SK-N-SH treated with all-trans-retinoic acid at 6 μM for 48 hours (cell line): Measurements from ENCODE around the gene FHIT.

ENCODE experiments used
- ATAC-seq: fragments of 200-7000 bp; cut with Tn5 transposase; 3 replicates; pipeline ENCODE4 v1.9.1; 2020; ENCODE audit warnings: mild to moderate bottlenecking, moderate library complexity
- ARNTL ChIP-seq: fragments of 450-650 bp; formaldehyde crosslinking; IDR thresholded peaks from 2 replicates; pipeline ENCODE4 v1.5.0; 2020; ENCODE audit warnings: low read depth, mild to moderate bottlenecking, moderate library complexity, borderline replicate concordance
- BACH2 ChIP-seq: fragments of 250-450 bp; sonication (Bioruptor Pico); IDR thresholded peaks from 2 replicates; pipeline ENCODE4 v1.9.0; 2021; ENCODE audit warnings: mild to moderate bottlenecking, borderline replicate concordance
- CSDC2 ChIP-seq: fragments of 250-450 bp; sonication (Bioruptor Pico); IDR thresholded peaks from 2 replicates; pipeline ENCODE4 v1.5.0; 2020; ENCODE audit warnings: mild to moderate bottlenecking, moderate library complexity
- ESRRG ChIP-seq: fragments of 250-450 bp; sonication (Bioruptor Pico); IDR thresholded peaks from 2 replicates; pipeline ENCODE4 v1.6.1; 2021; ENCODE audit warnings: mild to moderate bottlenecking
- GLIS3 ChIP-seq: fragments of 250-450 bp; sonication (Bioruptor Pico); IDR thresholded peaks from 2 replicates; pipeline ENCODE4 v1.5.0; 2020; ENCODE audit warnings: mild to moderate bottlenecking, moderate library complexity
- ISL1 ChIP-seq: fragments of 250-450 bp; sonication (Bioruptor Pico); IDR thresholded peaks from 2 replicates; pipeline ENCODE4 v2.1.2; 2022; ENCODE audit warnings: mild to moderate bottlenecking, moderate library complexity
- OSR1 ChIP-seq: fragments of 250-450 bp; sonication (Bioruptor Pico); IDR thresholded peaks from 2 replicates; pipeline ENCODE4 v1.8.0; 2022; ENCODE audit warnings: moderate library complexity, mild to moderate bottlenecking, inconsistent platforms
- PPARA ChIP-seq: fragments of 250-450 bp; sonication (Bioruptor Pico); IDR thresholded peaks from 2 replicates; pipeline ENCODE4 v1.5.0; 2020; ENCODE audit warnings: mild to moderate bottlenecking, borderline replicate concordance
- RARB ChIP-seq: fragments of 250-450 bp; sonication (Bioruptor Pico); IDR thresholded peaks from 2 replicates; pipeline ENCODE4 v1.8.0; 2021; ENCODE audit warnings: mild to moderate bottlenecking, moderate library complexity
- SNAI2 ChIP-seq: fragments of 250-450 bp; sonication (Bioruptor Pico); IDR thresholded peaks from 2 replicates; pipeline ENCODE4 v1.5.0; 2020; ENCODE audit warnings: mild to moderate bottlenecking, moderate library complexity
- TCF4 ChIP-seq: fragments of 250-450 bp; sonication (Bioruptor Pico); IDR thresholded peaks from 2 replicates; pipeline ENCODE4 v1.8.0; 2021; ENCODE audit warnings: mild to moderate bottlenecking, moderate library complexity, borderline replicate concordance
- TOX ChIP-seq: fragments of 250-450 bp; sonication (Bioruptor Pico); IDR thresholded peaks from 2 replicates; pipeline ENCODE4 v1.8.0; 2021; ENCODE audit warnings: mild to moderate bottlenecking, moderate library complexity, borderline replicate concordance
- ZC3H10 ChIP-seq: fragments of 250-450 bp; sonication (Bioruptor Pico); IDR thresholded peaks from 2 replicates; pipeline ENCODE4 v1.5.1; 2021; ENCODE audit warnings: mild to moderate bottlenecking, moderate library complexity
- ZFP3 ChIP-seq: fragments of 250-450 bp; sonication (Bioruptor Pico); IDR thresholded peaks from 2 replicates; pipeline ENCODE4 v1.5.0; 2020; ENCODE audit warnings: mild to moderate bottlenecking, moderate library complexity
- ZNF565 ChIP-seq: fragments of 450-650 bp; formaldehyde crosslinking; conservative IDR thresholded peaks from 2 replicates; pipeline ENCODE4 v1.5.0; 2020; ENCODE audit warnings: low read depth, mild to moderate bottlenecking, moderate library complexity
- ZNF70 ChIP-seq: fragments of 450-650 bp; formaldehyde crosslinking; IDR thresholded peaks from 2 replicates; pipeline ENCODE4 v1.5.0; 2020; ENCODE audit warnings: mild to moderate bottlenecking, moderate library complexity
- ZNF8 ChIP-seq: fragments of 450-650 bp; formaldehyde crosslinking; IDR thresholded peaks from 2 replicates; pipeline ENCODE4 v1.5.0; 2020; ENCODE audit warnings: mild to moderate bottlenecking, moderate library complexity
- TF ChIP-seq, protein P1 (sequence below): fragments of 250-450 bp; sonication (Bioruptor Pico); IDR thresholded peaks from 2 replicates; pipeline ENCODE4 v1.8.0; 2021; ENCODE audit warnings: low read depth, mild to moderate bottlenecking, moderate library complexity, borderline replicate concordance
- TF ChIP-seq, protein P2 (sequence below): fragments of 250-450 bp; sonication (Bioruptor Pico); IDR thresholded peaks from 2 replicates; pipeline ENCODE4 v1.8.0; 2020; ENCODE audit warnings: mild to moderate bottlenecking, moderate library complexity, borderline replicate concordance
- TF ChIP-seq, protein P3 (sequence below): fragments of 250-450 bp; sonication (Bioruptor Pico); IDR thresholded peaks from 2 replicates; pipeline ENCODE4 v1.5.0; 2020; ENCODE audit warnings: mild to moderate bottlenecking, moderate library complexity
- TF ChIP-seq, protein P4 (sequence below): fragments of 250-450 bp; sonication (Bioruptor Pico); IDR thresholded peaks from 2 replicates; pipeline ENCODE4 v1.5.1; 2020; ENCODE audit warnings: low read depth, mild to moderate bottlenecking, moderate library complexity

The FHIT gene

DNA sequence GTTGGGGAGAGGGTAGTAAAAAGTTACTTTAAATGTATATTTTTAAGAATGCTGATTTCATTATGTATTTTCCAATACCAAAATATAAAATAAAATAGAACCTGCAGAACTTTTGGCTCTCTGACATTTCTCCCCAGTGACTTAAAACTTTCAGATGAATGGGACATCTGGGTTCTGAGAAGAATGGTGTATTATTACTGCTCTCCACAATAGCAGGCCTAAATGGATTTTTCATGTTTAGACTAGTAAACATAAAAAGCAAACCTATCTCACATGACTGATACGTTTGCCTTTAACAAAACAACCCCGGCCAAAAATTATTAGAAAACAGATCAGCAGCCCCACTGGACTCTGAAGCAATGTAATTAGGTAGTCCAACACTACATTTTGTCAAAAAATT is 73.8 kb downstream of the FHIT start:
- TF ChIP-seq ZNF565 (CRISPR knock-in tag), result no peak
- ATAC-seq, result no peak

DNA sequence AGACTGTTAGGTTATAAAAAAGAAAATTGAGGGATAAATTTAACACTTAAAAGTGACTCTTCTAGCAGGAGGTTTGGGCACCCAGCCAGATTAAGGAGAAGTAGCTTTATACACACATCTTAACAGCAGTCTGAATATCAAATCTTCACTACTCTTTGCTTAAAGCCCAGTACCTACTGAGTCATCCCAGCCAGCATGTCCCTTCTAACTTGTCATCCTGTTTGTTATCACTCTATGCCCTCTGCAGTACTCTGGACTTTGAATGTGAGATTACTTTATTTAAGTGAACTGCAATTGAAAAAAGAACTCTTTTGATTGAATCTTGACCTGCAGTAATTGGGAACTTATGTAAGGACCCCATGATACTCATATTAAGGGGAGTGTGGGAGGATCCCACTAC is 77.6 kb downstream of the FHIT start:
- ATAC-seq, result no peak
- no peak for TF ChIP-seq BACH2 (CRISPR knock-in tag)

DNA sequence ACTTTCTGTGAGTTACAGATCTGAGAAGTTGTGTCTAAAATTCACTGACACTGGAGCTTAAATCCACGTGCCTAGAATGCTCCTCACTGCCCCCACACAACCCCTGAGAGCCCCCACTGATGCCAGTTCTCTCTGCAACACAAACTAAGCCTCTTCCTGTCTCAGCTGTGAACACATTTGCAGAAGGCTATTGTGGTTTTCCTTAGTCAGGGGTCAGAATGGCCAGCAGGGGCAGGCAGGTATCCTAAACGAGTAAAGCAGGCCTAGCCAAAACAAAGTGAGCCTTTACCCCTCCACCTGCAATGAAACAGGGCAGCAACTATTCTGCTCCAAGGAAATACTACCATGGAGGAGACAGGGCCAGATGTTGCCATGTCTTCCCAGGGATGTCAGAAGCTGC is 78.6 kb downstream of the FHIT start:
- TF ChIP-seq OSR1 (CRISPR knock-in tag) (no peak), ARNTL (CRISPR knock-in tag) (no peak), ISL1 (CRISPR knock-in tag) (no peak), TOX (no peak), ZC3H10 (no peak), ESRRG (CRISPR knock-in tag) (no peak), TCF4 (CRISPR knock-in tag) (no peak), ZNF70 (CRISPR knock-in tag) (no peak), BACH2 (CRISPR knock-in tag) (no peak), SNAI2 (CRISPR knock-in tag) (no peak), PPARA (no peak)
- TF ChIP-seq, protein P1, sequence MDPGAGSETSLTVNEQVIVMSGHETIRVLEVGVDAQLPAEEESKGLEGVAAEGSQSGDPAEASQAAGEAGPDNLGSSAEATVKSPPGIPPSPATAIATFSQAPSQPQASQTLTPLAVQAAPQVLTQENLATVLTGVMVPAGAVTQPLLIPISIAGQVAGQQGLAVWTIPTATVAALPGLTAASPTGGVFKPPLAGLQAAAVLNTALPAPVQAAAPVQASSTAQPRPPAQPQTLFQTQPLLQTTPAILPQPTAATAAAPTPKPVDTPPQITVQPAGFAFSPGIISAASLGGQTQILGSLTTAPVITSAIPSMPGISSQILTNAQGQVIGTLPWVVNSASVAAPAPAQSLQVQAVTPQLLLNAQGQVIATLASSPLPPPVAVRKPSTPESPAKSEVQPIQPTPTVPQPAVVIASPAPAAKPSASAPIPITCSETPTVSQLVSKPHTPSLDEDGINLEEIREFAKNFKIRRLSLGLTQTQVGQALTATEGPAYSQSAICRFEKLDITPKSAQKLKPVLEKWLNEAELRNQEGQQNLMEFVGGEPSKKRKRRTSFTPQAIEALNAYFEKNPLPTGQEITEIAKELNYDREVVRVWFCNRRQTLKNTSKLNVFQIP (CRISPR knock-in tag), result no peak
- TF ChIP-seq, protein P2, sequence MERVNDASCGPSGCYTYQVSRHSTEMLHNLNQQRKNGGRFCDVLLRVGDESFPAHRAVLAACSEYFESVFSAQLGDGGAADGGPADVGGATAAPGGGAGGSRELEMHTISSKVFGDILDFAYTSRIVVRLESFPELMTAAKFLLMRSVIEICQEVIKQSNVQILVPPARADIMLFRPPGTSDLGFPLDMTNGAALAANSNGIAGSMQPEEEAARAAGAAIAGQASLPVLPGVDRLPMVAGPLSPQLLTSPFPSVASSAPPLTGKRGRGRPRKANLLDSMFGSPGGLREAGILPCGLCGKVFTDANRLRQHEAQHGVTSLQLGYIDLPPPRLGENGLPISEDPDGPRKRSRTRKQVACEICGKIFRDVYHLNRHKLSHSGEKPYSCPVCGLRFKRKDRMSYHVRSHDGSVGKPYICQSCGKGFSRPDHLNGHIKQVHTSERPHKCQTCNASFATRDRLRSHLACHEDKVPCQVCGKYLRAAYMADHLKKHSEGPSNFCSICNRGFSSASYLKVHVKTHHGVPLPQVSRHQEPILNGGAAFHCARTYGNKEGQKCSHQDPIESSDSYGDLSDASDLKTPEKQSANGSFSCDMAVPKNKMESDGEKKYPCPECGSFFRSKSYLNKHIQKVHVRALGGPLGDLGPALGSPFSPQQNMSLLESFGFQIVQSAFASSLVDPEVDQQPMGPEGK, result no peak
- no peak for ATAC-seq

DNA sequence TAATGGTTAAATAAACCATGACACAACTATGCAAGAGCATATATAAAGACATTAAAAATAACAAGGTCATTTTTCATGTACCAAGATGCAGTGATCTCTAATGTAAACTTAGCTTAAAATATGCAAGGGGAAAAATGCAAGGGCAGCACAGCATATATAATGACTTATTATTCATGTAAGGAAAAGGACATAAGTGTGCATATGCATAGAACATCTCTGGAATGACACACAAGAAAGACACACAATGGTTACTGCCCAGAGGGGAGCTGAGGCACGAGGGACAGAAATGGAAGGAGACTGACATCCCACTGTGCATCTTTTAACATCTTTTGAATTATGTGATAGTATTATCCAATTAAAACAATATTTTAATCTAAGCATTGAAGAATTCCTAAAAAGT is 79.0 kb downstream of the FHIT start:
- ATAC-seq, result no peak
- TF ChIP-seq, protein P1 (CRISPR knock-in tag), result no peak
- no peak for TF ChIP-seq TOX

DNA sequence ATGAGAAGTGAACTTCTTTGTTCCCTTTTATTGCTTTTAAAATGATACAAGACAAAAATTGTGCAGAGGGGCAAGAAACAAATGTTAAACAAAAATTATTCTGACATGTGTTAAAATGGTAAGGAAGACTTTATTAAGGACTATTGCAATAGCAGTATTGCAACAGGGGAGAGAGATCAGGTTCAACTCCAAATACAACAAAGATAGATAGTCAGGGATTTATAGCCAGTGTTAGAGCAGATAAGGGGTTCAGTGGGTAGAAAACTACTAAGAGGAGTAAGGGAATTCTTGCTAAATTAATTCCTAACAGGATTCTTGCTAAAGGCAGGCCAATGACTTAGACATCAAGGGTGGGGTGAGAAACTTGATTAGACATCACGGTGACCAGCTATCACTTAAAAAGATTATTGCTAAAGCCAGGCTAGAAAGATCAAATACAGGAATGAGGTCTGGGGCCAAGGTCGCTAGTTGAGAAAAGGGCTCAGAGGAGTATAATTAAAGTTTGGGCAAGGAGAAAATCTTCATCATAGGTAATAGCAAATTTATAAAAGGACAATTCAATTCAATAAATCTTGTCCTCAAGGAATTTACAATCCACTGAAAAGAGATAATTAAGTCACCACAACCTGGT is 81.5 kb downstream of the FHIT start:
- no peak for TF ChIP-seq ESRRG (CRISPR knock-in tag)
- no peak for TF ChIP-seq TOX
- TF ChIP-seq OSR1 (CRISPR knock-in tag), result no peak
- TF ChIP-seq ZNF8 (CRISPR knock-in tag), result no peak
- TF ChIP-seq, protein P3, sequence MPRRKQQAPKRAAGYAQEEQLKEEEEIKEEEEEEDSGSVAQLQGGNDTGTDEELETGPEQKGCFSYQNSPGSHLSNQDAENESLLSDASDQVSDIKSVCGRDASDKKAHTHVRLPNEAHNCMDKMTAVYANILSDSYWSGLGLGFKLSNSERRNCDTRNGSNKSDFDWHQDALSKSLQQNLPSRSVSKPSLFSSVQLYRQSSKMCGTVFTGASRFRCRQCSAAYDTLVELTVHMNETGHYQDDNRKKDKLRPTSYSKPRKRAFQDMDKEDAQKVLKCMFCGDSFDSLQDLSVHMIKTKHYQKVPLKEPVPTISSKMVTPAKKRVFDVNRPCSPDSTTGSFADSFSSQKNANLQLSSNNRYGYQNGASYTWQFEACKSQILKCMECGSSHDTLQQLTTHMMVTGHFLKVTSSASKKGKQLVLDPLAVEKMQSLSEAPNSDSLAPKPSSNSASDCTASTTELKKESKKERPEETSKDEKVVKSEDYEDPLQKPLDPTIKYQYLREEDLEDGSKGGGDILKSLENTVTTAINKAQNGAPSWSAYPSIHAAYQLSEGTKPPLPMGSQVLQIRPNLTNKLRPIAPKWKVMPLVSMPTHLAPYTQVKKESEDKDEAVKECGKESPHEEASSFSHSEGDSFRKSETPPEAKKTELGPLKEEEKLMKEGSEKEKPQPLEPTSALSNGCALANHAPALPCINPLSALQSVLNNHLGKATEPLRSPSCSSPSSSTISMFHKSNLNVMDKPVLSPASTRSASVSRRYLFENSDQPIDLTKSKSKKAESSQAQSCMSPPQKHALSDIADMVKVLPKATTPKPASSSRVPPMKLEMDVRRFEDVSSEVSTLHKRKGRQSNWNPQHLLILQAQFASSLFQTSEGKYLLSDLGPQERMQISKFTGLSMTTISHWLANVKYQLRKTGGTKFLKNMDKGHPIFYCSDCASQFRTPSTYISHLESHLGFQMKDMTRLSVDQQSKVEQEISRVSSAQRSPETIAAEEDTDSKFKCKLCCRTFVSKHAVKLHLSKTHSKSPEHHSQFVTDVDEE, result no peak
- no peak for TF ChIP-seq PPARA
- TF ChIP-seq, protein P4, sequence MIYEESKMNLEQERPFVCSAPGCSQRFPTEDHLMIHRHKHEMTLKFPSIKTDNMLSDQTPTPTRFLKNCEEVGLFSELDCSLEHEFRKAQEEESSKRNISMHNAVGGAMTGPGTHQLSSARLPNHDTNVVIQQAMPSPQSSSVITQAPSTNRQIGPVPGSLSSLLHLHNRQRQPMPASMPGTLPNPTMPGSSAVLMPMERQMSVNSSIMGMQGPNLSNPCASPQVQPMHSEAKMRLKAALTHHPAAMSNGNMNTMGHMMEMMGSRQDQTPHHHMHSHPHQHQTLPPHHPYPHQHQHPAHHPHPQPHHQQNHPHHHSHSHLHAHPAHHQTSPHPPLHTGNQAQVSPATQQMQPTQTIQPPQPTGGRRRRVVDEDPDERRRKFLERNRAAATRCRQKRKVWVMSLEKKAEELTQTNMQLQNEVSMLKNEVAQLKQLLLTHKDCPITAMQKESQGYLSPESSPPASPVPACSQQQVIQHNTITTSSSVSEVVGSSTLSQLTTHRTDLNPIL (CRISPR knock-in tag), result no peak
- no peak for TF ChIP-seq GLIS3
- TF ChIP-seq BACH2 (CRISPR knock-in tag), result no peak
- TF ChIP-seq, protein P1 (CRISPR knock-in tag), result no peak
- TF ChIP-seq CSDC2 (CRISPR knock-in tag), result no peak
- TF ChIP-seq RARB (CRISPR knock-in tag), result no peak
- TF ChIP-seq ZFP3 (CRISPR knock-in tag), result no peak
- TF ChIP-seq SNAI2 (CRISPR knock-in tag), result no peak
- no peak for ATAC-seq
